HepG2 (cell line): ENCODE measurements around the gene SULT6B1. TPM values are rescaled to one million over a fixed set of nuclear protein-coding genes. Genes with fewer than 3 reads are reported as not detected.
A peak's percentile ranks its signal among the peaks of the same experiment; 100 is the strongest.

ENCODE experiments used
- AGO1 ChIP-seq: fragments of 200-400 bp; formaldehyde crosslinking; IDR thresholded peaks from 2 replicates; pipeline ENCODE4 v1.6.1; 2017; ENCODE audit warnings: mild to moderate bottlenecking, low read depth, low read length, moderate library complexity; ENCODE audit not compliant: poor library complexity, severe bottlenecking
- ATF3 ChIP-seq: sonication (generic); formaldehyde crosslinking; IDR thresholded peaks from 2 replicates; pipeline ENCODE4 v1.4.0; 2020; ENCODE audit warnings: missing genetic modification reagents
- DR1 ChIP-seq: sonication (generic); formaldehyde crosslinking; IDR thresholded peaks from 2 replicates; pipeline ENCODE4 v1.8.0; 2021; ENCODE audit warnings: mild to moderate bottlenecking, missing genetic modification reagents, inconsistent platforms
- ELF3 ChIP-seq: IDR thresholded peaks from 2 replicates; pipeline ENCODE4 v1.6.1; 2016; ENCODE audit warnings: missing genetic modification reagents, missing compliant biosample characterization
- GPBP1L1 ChIP-seq: sonication (generic); formaldehyde crosslinking; IDR thresholded peaks from 2 replicates; pipeline ENCODE4 v1.5.0; 2020; ENCODE audit warnings: mild to moderate bottlenecking, missing genetic modification reagents
- IKZF5 ChIP-seq: IDR thresholded peaks from 2 replicates; pipeline ENCODE4 v1.6.1; 2018; ENCODE audit warnings: missing genetic modification reagents, mild to moderate bottlenecking, missing compliant biosample characterization
- ISL2 ChIP-seq: sonication (generic); formaldehyde crosslinking; IDR thresholded peaks from 2 replicates; pipeline ENCODE4 v1.5.0; 2020; ENCODE audit warnings: missing genetic modification reagents
- MED1 ChIP-seq: sonication (generic); formaldehyde crosslinking; IDR thresholded peaks from 2 replicates; pipeline ENCODE4 v1.4.0; 2020; ENCODE audit warnings: missing genetic modification reagents
- NFE2L1 ChIP-seq: sonication (generic); formaldehyde crosslinking; IDR thresholded peaks from 2 replicates; pipeline ENCODE4 v1.4.0; 2020; ENCODE audit warnings: missing genetic modification reagents, mild to moderate bottlenecking, borderline replicate concordance
- STAG1 ChIP-seq: sonication (generic); formaldehyde crosslinking; IDR thresholded peaks from 2 replicates; pipeline ENCODE4 v1.4.0; 2020; ENCODE audit warnings: missing genetic modification reagents
- YEATS2 ChIP-seq: sonication (generic); formaldehyde crosslinking; IDR thresholded peaks from 2 replicates; pipeline ENCODE4 v1.4.0; 2020; ENCODE audit warnings: missing genetic modification reagents, borderline replicate concordance
- ZBTB44 ChIP-seq: sonication (generic); formaldehyde crosslinking; IDR thresholded peaks from 2 replicates; pipeline ENCODE4 v1.4.0; 2020; ENCODE audit warnings: missing genetic modification reagents
- ZNF160 ChIP-seq: sonication (generic); formaldehyde crosslinking; IDR thresholded peaks from 2 replicates; pipeline ENCODE4 v1.8.0; 2022; ENCODE audit warnings: mild to moderate bottlenecking, inconsistent platforms, missing genetic modification reagents
- ZNF205 ChIP-seq: IDR thresholded peaks from 2 replicates; pipeline ENCODE4 v1.6.1; 2018; ENCODE audit warnings: missing biosample characterization, missing genetic modification reagents
- ZNF501 ChIP-seq: sonication (generic); formaldehyde crosslinking; IDR thresholded peaks from 2 replicates; pipeline ENCODE4 v1.5.1; 2020; ENCODE audit warnings: mild to moderate bottlenecking, moderate library complexity, missing genetic modification reagents
- ZNF546 ChIP-seq: sonication (generic); formaldehyde crosslinking; conservative IDR thresholded peaks from 2 replicates; pipeline ENCODE4 v1.8.1; 2023; ENCODE audit warnings: mild to moderate bottlenecking, missing genetic modification reagents
- ZNF619 ChIP-seq: sonication (generic); formaldehyde crosslinking; IDR thresholded peaks from 2 replicates; pipeline ENCODE4 v1.4.0; 2020; ENCODE audit warnings: mild to moderate bottlenecking, missing genetic modification reagents
- ZNF652 ChIP-seq: IDR thresholded peaks from 2 replicates; pipeline ENCODE4 v1.6.1; 2016; ENCODE audit warnings: low read depth, borderline replicate concordance
- ZNF713 ChIP-seq: sonication (generic); formaldehyde crosslinking; IDR thresholded peaks from 2 replicates; pipeline ENCODE4 v1.4.0; 2020; ENCODE audit warnings: mild to moderate bottlenecking, missing genetic modification reagents
- ZNF75D ChIP-seq: sonication (generic); formaldehyde crosslinking; IDR thresholded peaks from 2 replicates; pipeline ENCODE4 v1.8.1; 2023; ENCODE audit warnings: missing genetic modification reagents, mild to moderate bottlenecking, borderline replicate concordance
- ZNF800 ChIP-seq: sonication (generic); formaldehyde crosslinking; IDR thresholded peaks from 2 replicates; pipeline ENCODE4 v1.4.0; 2020; ENCODE audit warnings: missing genetic modification reagents
- ZSCAN20 ChIP-seq: sonication (generic); formaldehyde crosslinking; IDR thresholded peaks from 2 replicates; pipeline ENCODE4 v1.4.0; 2020; ENCODE audit warnings: missing genetic modification reagents, mild to moderate bottlenecking, borderline replicate concordance
- polyA plus RNA-seq, 8 experiments: library from polyadenylated mRNA; depleted of rRNA in 3 of 8; stranded (reverse) in 7 of 8; unstranded in 1 of 8; fragments of >200 nt; fragmentation: Illumina TruSeq in 4 of 8; extraction: Trizol in 4 of 8; gene quantifications; 2 replicates each; pipeline versions ENCODE4 v1.2.1 to v1.2.3, GENCODE V29; 2011 to 2016; ENCODE audit warnings: low read depth in 4 of 8, missing spikeins in 1 of 8, mixed read lengths in 1 of 8; ENCODE audit not compliant: insufficient read depth in 1 of 8
- total RNA-seq, 5 experiments: library from RNA; depleted of rRNA; stranded (reverse); fragments of >200 nt; fragmentation: Illumina TruSeq; extraction: Trizol; gene quantifications; 2 replicates each; pipeline ENCODE4 v1.2.3, GENCODE V29; 2016; ENCODE audit warnings: low read depth in 1 of 5

The SULT6B1 gene
- total and polyA plus RNA-seq, 2 of the 13 experiments (the other 11 are each of a cell fraction or from before 2014, with no cell fraction given): not detected

GRCh38 chr2:37231241-37232130 lies 43.0 kb upstream of the SULT6B1 start, which contains the start of the genes CEBPZ and NDUFAF7 (continued):
- TF ChIP-seq ZNF800 (CRISPR knock-in tag): peak; percentile 76; the same call in 1 of the 2 replicates
- no peak; the same call in 1 of the 2 replicates for TF ChIP-seq ZNF713 (CRISPR knock-in tag)
- TF ChIP-seq ZNF619: peak; percentile 92
- no peak for TF ChIP-seq STAG1 (CRISPR knock-in tag)
- peak; percentile 15; the same call in 1 of the 2 replicates for TF ChIP-seq ZBTB44
- TF ChIP-seq ZNF652: no peak
- TF ChIP-seq ZNF75D (CRISPR knock-in tag): no peak
- TF ChIP-seq ISL2 (CRISPR knock-in tag): peak; percentile 72; the same call in 1 of the 2 replicates
- peak; percentile 95 for TF ChIP-seq ZNF501
- TF ChIP-seq MED1 (CRISPR knock-in tag): peak; percentile 70
- peak; percentile 60; the same call in 1 of the 2 replicates for TF ChIP-seq ZNF160 (CRISPR knock-in tag)
- TF ChIP-seq ELF3 (CRISPR knock-in tag): peak; percentile 94
- TF ChIP-seq ZSCAN20 (CRISPR knock-in tag): no peak
- peak; percentile 62; the same call in 1 of the 2 replicates for TF ChIP-seq IKZF5
- TF ChIP-seq YEATS2 (CRISPR knock-in tag): peak; percentile 96
- TF ChIP-seq GPBP1L1 (CRISPR knock-in tag): no peak
- no peak for TF ChIP-seq AGO1
- TF ChIP-seq ATF3 (CRISPR knock-in tag): peak; percentile 63; the same call in 1 of the 2 replicates
- peak; percentile 81 for TF ChIP-seq ZNF205 (CRISPR knock-in tag)
- peak; percentile 82; the same call in 1 of the 2 replicates for TF ChIP-seq NFE2L1 (CRISPR knock-in tag)
- TF ChIP-seq DR1 (CRISPR knock-in tag): peak; percentile 90
- peak; percentile 96 for TF ChIP-seq ZNF546 (CRISPR knock-in tag)
